Ascending aorta (tissue), 2 donors: ENCODE data around the gene TSPAN18. TPM values are rescaled to one million over a fixed set of nuclear protein-coding genes. Genes with fewer than 3 reads are reported as not detected.

Experiments
- DNase-seq, 2 donors: peaks; one replicate each; pipeline ENCODE4 v3.0.0-alpha.2; 2019; ENCODE audit warnings: low spot score in 2 of 2
- H3K27ac ChIP-seq, 2 donors: fragments of 200-600 bp; sonication (generic); one replicate each; pipeline ENCODE4 v1.5.1; 2016 to 2017; ENCODE audit warnings: mild to moderate bottlenecking in 1 of 2
- H3K27me3 ChIP-seq: fragments of 200-600 bp; sonication (generic); one replicate; pipeline ENCODE4 v1.5.1; 2017
- H3K36me3 ChIP-seq, 2 donors: fragments of 200-600 bp; sonication (generic); one replicate each; pipeline ENCODE4 v1.5.1; 2016
- H3K4me1 ChIP-seq, 2 donors: fragments of 200-600 bp; sonication (generic); one replicate each; pipeline ENCODE4 v1.5.1; 2016 to 2017; ENCODE audit warnings: mild to moderate bottlenecking in 1 of 2
- H3K4me3 ChIP-seq, 2 donors: fragments of 200-600 bp; sonication (generic); one replicate each; pipeline ENCODE4 v1.5.1; 2016 to 2017; ENCODE audit warnings: mild to moderate bottlenecking in 1 of 2
- H3K9me3 ChIP-seq, 2 donors: fragments of 200-600 bp; sonication (generic); one replicate each; pipeline ENCODE4 v1.5.1; 2016
- intact Hi-C: fragments of 100-400 bp; cut with DNase I; formaldehyde crosslinking; loops from one replicate; pipeline ENCODE4 v1.15.1; 2023
- total RNA-seq: library from RNA; depleted of rRNA; stranded (reverse); fragments of >200 nt; gene quantifications from one replicate; pipeline ENCODE4 v1.1.0, GENCODE V29; 2016
- TF ChIP-seq, protein P1 (sequence below), 3 experiments: fragments of 200-600 bp in 2 of 3; fragments of 450-650 bp in 1 of 3; sonication (generic) in 2 of 3; IDR thresholded peaks; one replicate each; pipeline ENCODE4 v1.5.1; 2016 to 2019; ENCODE audit warnings: antibody characterized with exemption in 3 of 3, mild to moderate bottlenecking in 1 of 3, moderate library complexity in 1 of 3

The TSPAN18 gene
- total RNA-seq, 1 donor from 2014 or later, result 21.3 TPM

DNA sequence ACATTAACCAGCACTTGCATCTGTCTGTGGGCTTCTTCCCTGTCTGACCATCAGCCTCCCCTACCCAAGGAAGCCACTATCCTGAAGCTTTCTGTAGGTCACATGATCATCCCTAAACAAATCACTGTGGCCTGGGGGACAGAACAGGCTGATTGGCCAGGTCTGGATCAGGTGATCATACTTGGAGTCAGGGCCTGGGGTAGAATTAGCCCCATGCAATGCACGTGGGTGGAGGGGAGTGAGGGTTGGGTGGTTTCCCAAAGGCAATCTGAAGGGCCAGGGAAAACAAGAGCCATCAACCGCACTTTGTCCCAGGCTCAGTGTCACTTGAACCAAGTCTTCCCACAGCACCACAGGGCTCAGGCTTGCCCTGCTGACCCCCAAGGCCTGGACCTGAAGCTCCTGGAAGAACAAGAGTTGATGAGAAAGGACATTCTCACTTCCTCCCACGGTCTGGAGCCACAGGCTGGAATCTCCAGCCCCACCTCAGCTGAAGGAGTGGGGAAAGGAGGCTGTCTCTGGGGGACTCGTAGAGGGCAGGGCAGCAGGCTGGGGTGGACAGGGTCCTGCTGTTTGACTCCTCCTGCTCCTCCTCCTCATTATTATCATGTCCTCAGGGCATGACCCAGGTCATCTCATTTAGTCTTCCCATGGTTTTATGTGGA, 31.5 kb upstream of the TSPAN18 start:
- no peak for DNase-seq
- Histone ChIP-seq H3K36me3 (no peaks in the 10 kb centered on the region), H3K27me3 (no peaks in the 10 kb centered on the region), H3K9me3 (no peaks in the 10 kb centered on the region), H3K4me3 (no peak overlapping the region), H3K4me1 (no peaks in the 10 kb centered on the region), H3K27ac (no peak overlapping the region)
- intact Hi-C loops, result no loop called here
- TF ChIP-seq, protein P1, sequence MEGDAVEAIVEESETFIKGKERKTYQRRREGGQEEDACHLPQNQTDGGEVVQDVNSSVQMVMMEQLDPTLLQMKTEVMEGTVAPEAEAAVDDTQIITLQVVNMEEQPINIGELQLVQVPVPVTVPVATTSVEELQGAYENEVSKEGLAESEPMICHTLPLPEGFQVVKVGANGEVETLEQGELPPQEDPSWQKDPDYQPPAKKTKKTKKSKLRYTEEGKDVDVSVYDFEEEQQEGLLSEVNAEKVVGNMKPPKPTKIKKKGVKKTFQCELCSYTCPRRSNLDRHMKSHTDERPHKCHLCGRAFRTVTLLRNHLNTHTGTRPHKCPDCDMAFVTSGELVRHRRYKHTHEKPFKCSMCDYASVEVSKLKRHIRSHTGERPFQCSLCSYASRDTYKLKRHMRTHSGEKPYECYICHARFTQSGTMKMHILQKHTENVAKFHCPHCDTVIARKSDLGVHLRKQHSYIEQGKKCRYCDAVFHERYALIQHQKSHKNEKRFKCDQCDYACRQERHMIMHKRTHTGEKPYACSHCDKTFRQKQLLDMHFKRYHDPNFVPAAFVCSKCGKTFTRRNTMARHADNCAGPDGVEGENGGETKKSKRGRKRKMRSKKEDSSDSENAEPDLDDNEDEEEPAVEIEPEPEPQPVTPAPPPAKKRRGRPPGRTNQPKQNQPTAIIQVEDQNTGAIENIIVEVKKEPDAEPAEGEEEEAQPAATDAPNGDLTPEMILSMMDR (IDR thresholded peaks at IDR 0.05), result no peak

GRCh38 chr11:44698252-44698912, 28.4 kb upstream of the TSPAN18 start:
- H3K9me3 ChIP-seq, result no peaks in the 10 kb centered on the region
- H3K27ac ChIP-seq, result no peak overlapping the region
- H3K36me3 ChIP-seq, result no peaks in the 10 kb centered on the region
- DNase-seq, result no peak
- no peaks in the 10 kb centered on the region for H3K4me1 ChIP-seq
- intact Hi-C loops, result no loop called here
- no peaks in the 10 kb centered on the region for H3K27me3 ChIP-seq
- TF ChIP-seq, protein P1 (IDR thresholded peaks at IDR 0.05), result no peak
- no peak overlapping the region for H3K4me3 ChIP-seq

- Histone ChIP-seq H3K27me3 (no peaks in the 10 kb centered on the region), H3K36me3 (no peaks in the 10 kb centered on the region), H3K27ac (no peak overlapping the region), H3K4me1 (no peaks in the 10 kb centered on the region), H3K4me3 (no peak overlapping the region), H3K9me3 (no peaks in the 10 kb centered on the region)
- TF ChIP-seq, protein P1 (IDR thresholded peaks at IDR 0.05), result no peak
- intact Hi-C loops, result no loop called here
- no peak for DNase-seq
These were observed 27.0 kb upstream of the TSPAN18 start for GRCh38 chr11:44699497-44700408.

GRCh38 chr11:44701276-44701675, 25.5 kb upstream of the TSPAN18 start:
- Histone ChIP-seq H3K27ac (no peak overlapping the region), H3K36me3 (no peaks in the 10 kb centered on the region), H3K4me3 (no peak overlapping the region), H3K9me3 (no peaks in the 10 kb centered on the region), H3K27me3 (no peaks in the 10 kb centered on the region), H3K4me1 (no peaks in the 10 kb centered on the region)
- intact Hi-C loops, result no loop called here
- TF ChIP-seq, protein P1 (IDR thresholded peaks at IDR 0.05), result no peak
- DNase-seq, result no peak

- Histone ChIP-seq H3K4me3 (no peak overlapping the region), H3K9me3 (no peaks in the 10 kb centered on the region), H3K4me1 (no peaks in the 10 kb centered on the region), H3K36me3 (no peaks in the 10 kb centered on the region), H3K27ac (no peak overlapping the region), H3K27me3 (no peaks in the 10 kb centered on the region)
- intact Hi-C loops, result no loop called here
- DNase-seq, result no peak
- TF ChIP-seq, protein P1 (IDR thresholded peaks at IDR 0.05), result no peak
These were observed 23.9 kb upstream of the TSPAN18 start for GRCh38 chr11:44702889-44703288.
